ENCODE results near the gene COL6A2. TPM values are rescaled to one million over a fixed set of nuclear protein-coding genes. Genes with fewer than 3 reads are reported as not detected.
A peak's percentile ranks its signal among the peaks of the same experiment; 100 is the strongest.

The COL6A2 gene
- total and polyA plus RNA-seq, 10 donors = 101 to 259 (median 192) TPM

DNA sequence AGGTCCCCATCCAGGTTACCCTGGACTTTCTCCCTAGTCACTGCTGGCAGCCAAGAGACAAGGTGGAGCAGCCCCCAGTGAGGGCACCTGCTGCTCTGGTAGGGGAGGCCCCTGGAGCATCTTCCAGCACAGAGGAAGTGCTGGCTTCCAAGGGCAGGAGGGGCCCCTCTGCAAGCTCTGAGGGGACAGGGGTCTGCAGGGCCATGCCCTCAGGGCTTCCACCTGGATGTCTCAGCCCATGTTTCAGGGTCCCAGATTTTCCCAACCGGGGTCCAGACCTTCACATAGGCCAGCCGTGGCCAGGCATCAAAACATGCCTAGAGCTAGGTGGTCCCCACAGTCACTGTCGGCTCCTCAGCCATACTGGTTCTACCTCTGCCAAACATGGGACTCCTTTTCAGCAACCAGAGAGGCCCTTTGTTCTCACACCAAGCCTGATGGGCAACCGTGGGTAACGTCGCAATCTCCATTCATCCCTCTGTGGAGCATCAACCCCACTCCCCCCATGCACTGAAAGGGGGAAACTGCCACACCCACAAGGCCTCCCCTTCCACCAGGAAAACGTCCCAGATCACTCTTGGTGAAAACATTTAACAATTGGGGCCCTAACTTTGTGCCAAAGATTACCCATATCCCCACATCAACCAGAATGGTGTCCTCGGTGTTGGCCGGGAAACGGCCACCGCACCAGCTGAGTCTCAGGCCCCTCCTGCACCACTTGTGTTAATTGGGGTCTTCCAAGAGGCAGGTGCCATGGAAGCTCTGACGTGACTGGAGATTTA, 1.9 kb upstream of the COL6A2 start:
- 87 to 95% (median 90%) methylated on average over 12 of the region's 12 CpGs for WGBS, 5 donors
- TF ChIP-seq POLR2AphosphoS5 (IDR thresholded peaks at IDR 0.05) = no peak
- TF ChIP-seq POLR2A (IDR thresholded peaks at IDR 0.05) = no peak
- TF ChIP-seq, protein P1, sequence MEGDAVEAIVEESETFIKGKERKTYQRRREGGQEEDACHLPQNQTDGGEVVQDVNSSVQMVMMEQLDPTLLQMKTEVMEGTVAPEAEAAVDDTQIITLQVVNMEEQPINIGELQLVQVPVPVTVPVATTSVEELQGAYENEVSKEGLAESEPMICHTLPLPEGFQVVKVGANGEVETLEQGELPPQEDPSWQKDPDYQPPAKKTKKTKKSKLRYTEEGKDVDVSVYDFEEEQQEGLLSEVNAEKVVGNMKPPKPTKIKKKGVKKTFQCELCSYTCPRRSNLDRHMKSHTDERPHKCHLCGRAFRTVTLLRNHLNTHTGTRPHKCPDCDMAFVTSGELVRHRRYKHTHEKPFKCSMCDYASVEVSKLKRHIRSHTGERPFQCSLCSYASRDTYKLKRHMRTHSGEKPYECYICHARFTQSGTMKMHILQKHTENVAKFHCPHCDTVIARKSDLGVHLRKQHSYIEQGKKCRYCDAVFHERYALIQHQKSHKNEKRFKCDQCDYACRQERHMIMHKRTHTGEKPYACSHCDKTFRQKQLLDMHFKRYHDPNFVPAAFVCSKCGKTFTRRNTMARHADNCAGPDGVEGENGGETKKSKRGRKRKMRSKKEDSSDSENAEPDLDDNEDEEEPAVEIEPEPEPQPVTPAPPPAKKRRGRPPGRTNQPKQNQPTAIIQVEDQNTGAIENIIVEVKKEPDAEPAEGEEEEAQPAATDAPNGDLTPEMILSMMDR (IDR thresholded peaks at IDR 0.05 in 8 of 11, conservative IDR thresholded peaks at IDR 0.05 in 3 of 11) = no peak
- intact Hi-C loops (cut with DNase I; ENCODE audit: low total_unique reads) = no loop called here
- Histone ChIP-seq H3K36me3 (no peaks in the 10 kb centered on the region), H3K27ac (no peak overlapping the region), H3K27me3 (replicated peaks in 1 of 7) (peaks cover 0 to 50% (median 24%) of the 10 kb centered on the region in 7 donors), H3K4me3 (no peak overlapping the region), H3K4me1 (peaks cover 0 to 42% (median 10%) of the 10 kb centered on the region in 6 donors), H3K9me3 (no peaks in the 10 kb centered on the region)
- DNase-seq = no peak

DNA sequence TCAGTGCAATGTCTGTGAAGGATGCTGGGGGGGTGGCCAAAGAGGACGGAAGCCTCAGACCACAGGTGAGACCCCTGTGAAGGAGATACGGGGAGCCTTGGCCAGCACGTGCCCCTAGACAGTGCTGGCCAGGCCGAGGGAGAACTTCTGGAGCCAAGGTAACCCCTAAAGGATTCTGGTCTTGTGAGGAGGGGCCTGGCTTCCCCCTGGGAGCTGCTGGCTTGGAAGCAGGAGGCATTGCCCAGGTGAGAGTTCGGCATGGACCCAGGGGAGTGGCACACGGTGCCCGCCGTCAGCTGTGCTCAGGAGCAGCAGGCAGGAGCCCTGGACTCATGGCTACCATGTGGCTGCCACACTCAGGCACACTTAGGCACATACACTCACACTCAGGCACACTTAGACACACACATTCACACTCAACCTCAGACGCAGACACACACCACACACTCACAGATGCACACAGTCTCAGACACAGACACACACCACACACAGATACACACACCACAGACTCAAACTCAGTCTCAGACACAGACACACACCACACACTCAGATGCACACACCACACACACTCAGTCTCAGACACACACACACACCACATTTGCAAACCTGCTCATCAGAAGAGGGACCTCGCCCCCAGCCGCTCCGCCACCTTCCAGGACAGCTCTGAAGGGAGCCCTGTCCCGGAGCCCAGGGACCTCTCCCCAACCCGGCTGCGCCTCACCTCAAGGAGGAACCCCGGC, 1.1 kb upstream of the COL6A2 start:
- H3K27me3 ChIP-seq (replicated peaks in 1 of 7) = peaks cover 0 to 56% (median 24%) of the 10 kb centered on the region in 7 donors
- H3K4me3 ChIP-seq = peak overlapping the region in 5 of 8 donors; percentile 45 to 80 (median 57)

DNA sequence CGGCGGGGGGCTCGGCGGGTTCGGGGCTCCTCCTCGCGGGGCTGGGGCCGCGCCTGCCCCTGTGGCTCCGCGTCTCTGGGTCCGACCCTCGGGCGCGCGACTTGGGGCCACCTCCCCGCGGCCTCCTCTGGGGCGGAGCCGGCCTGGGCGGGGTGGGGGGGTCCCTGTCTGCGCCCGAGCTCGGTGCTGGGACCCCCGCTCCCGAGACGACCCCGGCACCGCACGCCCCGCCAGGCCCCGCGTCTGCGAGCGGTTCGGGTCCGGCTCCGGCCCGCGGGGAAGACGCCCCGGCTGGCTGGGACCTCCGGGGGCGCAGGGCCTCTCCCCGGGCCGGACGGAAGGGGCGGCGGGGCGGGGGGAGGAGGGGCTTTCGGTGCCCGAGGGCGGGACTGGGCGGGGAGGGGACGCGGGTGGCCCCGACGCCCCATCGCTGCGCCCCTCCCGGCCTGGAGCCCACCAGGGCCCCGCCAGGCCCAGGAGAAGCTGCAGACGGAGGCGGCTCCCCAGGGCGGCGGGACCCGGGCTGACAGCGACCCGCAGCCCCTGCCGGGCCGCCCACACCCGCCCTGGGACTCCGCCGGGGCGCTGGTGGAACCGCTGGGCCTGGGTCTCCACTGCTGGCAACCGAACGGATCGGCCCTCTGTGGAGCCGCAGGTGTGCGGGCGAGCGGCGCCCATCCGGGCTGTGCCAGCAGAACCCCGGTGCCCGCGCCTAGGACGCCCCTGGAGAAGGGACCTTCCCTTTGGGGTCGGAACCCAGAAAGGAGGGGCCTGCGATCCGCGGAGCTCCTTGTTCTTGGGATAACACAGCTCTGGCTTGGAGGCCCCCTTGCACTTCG, 610 bp downstream of the COL6A2 start:
- peak; percentile 74 for DNase-seq
- 2 to 8% (median 4%) methylated on average over 10 to 94 of the region's 94 CpGs for WGBS, 5 donors
- intact Hi-C loops (cut with DNase I; ENCODE audit: low total_unique reads) = no loop called here
- TF ChIP-seq, protein P1 (IDR thresholded peaks at IDR 0.05 in 8 of 11, conservative IDR thresholded peaks at IDR 0.05 in 3 of 11) = no peak
- TF ChIP-seq POLR2A (IDR thresholded peaks at IDR 0.05) = no peak
- TF ChIP-seq POLR2AphosphoS5 (IDR thresholded peaks at IDR 0.05) = no peak
- peak overlapping the region; percentile 42 to 80 (median 52) for H3K4me3 ChIP-seq
- peaks cover 0 to 42% (median 10%) of the 10 kb centered on the region in 6 donors for H3K4me1 ChIP-seq
- H3K27ac ChIP-seq = peak overlapping the region in 7 of 8 donors; percentile 67 to 90 (median 85)
- H3K36me3 ChIP-seq = no peaks in the 10 kb centered on the region
- H3K27me3 ChIP-seq (replicated peaks in 1 of 7) = peaks cover 0 to 58% (median 24%) of the 10 kb centered on the region in 7 donors
- H3K9me3 ChIP-seq = peaks cover 0 to 22% (median 16%) of the 10 kb centered on the region in 8 donors

More for the DNA sequence above, 1.1 kb upstream of the COL6A2 start:
- peaks cover 0 to 5% (median 0%) of the 10 kb centered on the region in 8 donors for H3K9me3 ChIP-seq
- DNase-seq = no peak
- peak overlapping the region; percentile 19 to 90 (median 84) for H3K27ac ChIP-seq
- WGBS, 5 donors = 81 to 91% (median 88%) methylated on average over 12 to 16 of the region's 16 CpGs
- H3K4me1 ChIP-seq = peaks cover 0 to 42% (median 10%) of the 10 kb centered on the region in 6 donors
- no peaks in the 10 kb centered on the region for H3K36me3 ChIP-seq
- intact Hi-C loops (cut with DNase I; ENCODE audit: low total_unique reads) = no loop called here
- TF ChIP-seq POLR2A (IDR thresholded peaks at IDR 0.05) = no peak
- TF ChIP-seq, protein P1 (IDR thresholded peaks at IDR 0.05 in 8 of 11, conservative IDR thresholded peaks at IDR 0.05 in 3 of 11) = no peak
- no peak for TF ChIP-seq POLR2AphosphoS5 (IDR thresholded peaks at IDR 0.05)

Measured in spleen (tissue), 11 donors.